ENCODE data around the gene IL1R1.

IL1R1 gene

DNA sequence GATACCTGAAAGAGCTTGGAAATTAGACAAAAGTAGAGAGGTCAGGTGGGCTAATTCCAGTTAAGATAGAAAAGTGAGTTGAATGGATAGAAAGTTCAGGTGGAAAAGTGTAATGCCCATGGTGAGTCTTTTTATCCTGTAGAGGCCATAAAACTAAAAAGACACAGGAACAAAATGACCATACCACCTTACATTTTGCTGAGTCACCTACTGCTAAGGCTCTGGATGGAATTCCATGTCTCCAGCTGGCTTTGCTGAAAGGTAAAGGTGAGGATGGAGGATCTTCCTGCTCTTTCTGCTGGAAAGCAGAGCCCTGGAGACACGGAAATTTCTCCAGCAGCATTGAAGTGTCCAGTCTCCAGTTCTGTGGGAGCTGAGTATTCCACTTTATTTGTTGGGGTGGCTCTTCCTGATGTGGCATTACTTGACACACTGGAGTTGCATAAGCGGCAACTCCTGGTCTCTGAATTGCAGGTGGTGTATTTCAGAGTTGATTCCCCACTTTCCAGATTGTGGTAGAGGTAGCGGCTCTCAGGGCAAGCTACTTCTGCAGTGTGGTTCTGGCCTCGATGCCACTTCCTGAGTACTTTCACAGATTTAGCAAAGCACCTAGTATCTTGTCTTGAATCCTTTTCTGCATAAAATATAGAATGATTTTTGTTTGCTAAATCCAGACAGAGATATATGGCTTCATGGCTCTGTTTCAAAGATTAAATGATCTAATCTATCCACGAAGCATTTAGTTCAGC, 55.0 kb downstream of the IL1R1 start:
- DNase-seq (ENCODE audit: low read depth) = no peak
- TF ChIP-seq CTCF (IDR thresholded peaks at IDR 0.05; ENCODE audit: low read length, missing control alignments) = no peak
- no peak overlapping the region for H3K4me3 ChIP-seq (replicated peaks; ENCODE audit: low read depth, low read length)

DNA sequence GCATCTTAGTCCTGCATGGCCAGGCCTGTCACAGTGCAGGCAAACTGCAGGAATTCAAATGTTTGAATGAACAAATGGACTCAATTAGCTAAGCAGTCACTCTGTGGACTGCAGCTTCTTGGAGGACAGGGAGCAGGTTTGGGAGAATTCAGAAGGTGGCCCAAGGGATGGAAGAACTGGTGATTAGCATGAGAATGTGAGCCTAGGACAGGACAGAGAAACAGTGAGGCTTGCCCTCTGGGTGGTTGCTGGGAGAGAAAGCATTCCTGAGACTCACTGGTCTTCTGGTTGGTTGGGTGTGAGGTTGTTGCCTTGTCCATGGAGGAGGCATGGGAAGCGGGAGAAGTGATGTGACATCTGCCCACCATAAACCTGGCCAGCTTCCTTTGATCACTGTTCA, 58.0 kb downstream of the IL1R1 start:
- TF ChIP-seq CTCF (IDR thresholded peaks at IDR 0.05; ENCODE audit: low read length, missing control alignments) = no peak
- H3K4me3 ChIP-seq (replicated peaks; ENCODE audit: low read depth, low read length) = no peak overlapping the region

GRCh38 chr2:102204638-102205037, 62.1 kb downstream of the IL1R1 start:
- no peak for TF ChIP-seq CTCF (IDR thresholded peaks at IDR 0.05; ENCODE audit: low read length, missing control alignments)
- DNase-seq (ENCODE audit: low read depth) = no peak
- H3K4me3 ChIP-seq (replicated peaks; ENCODE audit: low read depth, low read length) = no peak overlapping the region

More for the DNA sequence above, 58.0 kb downstream of the IL1R1 start:
- no peak for DNase-seq (ENCODE audit: low read depth)

- no peak overlapping the region for H3K4me3 ChIP-seq (replicated peaks; ENCODE audit: low read depth, low read length)
- no peak for DNase-seq (ENCODE audit: low read depth)
- no peak for TF ChIP-seq CTCF (IDR thresholded peaks at IDR 0.05; ENCODE audit: low read length, missing control alignments)
Measured at GRCh38 chr2:102206666-102207341, 64.3 kb downstream of the IL1R1 start.

DNA sequence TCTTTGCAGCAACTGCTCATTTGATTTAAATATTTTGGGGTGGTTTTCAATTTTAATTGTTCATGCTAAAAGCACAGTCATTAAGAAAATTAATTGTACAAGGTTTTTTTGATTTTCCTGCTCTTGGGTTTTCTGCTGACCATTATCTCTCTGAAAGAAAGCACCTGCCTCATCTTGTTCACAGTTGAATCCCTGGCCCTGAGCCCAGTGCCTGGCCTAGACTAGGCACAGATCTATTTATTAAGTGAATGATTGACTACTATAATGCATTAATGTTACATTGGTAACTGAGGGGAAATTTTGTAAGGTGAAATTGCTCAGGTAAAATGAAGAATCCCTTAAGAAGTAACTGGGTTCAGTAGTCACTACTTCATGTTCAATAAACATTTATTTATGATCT, 66.2 kb downstream of the IL1R1 start:
- no peak for TF ChIP-seq CTCF (IDR thresholded peaks at IDR 0.05; ENCODE audit: low read length, missing control alignments)
- H3K4me3 ChIP-seq (replicated peaks; ENCODE audit: low read depth, low read length) = no peak overlapping the region

DNA sequence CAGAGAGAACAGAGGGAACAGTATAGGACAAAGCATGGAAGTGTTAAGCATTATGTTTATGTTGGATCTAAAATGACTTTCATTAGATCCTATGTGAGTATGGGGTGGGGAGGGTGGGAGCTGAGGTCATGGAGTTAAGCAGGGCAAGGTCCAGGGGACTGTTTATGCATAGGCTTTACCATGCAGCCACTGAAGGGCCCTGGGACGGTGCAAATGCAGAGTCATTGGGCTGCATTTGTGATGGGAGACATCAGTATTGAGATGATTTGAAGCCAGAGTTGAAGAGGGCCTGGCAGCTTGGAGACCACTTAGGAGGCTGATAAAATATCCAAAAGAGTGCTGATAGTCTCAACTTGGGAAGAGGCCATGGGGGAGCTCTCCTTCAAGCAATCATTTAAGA, 66.9 kb downstream of the IL1R1 start:
- TF ChIP-seq CTCF (IDR thresholded peaks at IDR 0.05; ENCODE audit: low read length, missing control alignments) = no peak
- H3K4me3 ChIP-seq (replicated peaks; ENCODE audit: low read depth, low read length) = no peak overlapping the region
- no peak for DNase-seq (ENCODE audit: low read depth)

More for the DNA sequence above, 66.2 kb downstream of the IL1R1 start:
- no peak for DNase-seq (ENCODE audit: low read depth)
